ENCODE measurements around the gene TMEM132C. TPM values are rescaled to one million over a fixed set of nuclear protein-coding genes. Genes with fewer than 3 reads are reported as not detected.

Gene TMEM132C
- total and polyA plus RNA-seq, 2 donors (not counting 3 experiments of a cell fraction or from before 2014, with no cell fraction given): not detected

- Histone ChIP-seq H3K27me3 (ENCODE audit: control insufficient read depth in 2 of 2, insufficient read depth in 2 of 2, low read length in 2 of 2) (no peaks in the 10 kb centered on the region), H3K4me1 (ENCODE audit: control insufficient read depth, extremely low read depth, insufficient read depth, low read length) (no peaks in the 10 kb centered on the region), H3K27ac (ENCODE audit: insufficient read depth, low read depth, low read length) (no peak overlapping the region), H4K20me1 (replicated peaks; ENCODE audit: control insufficient read depth, extremely low read depth, insufficient read depth, low read length) (no peaks in the 10 kb centered on the region), H3K36me3 (ENCODE audit: control insufficient read depth in 2 of 2, extremely low read depth in 1 of 2, insufficient read depth in 2 of 2, low read length in 2 of 2) (no peaks in the 10 kb centered on the region), H3K9me3 (replicated peaks; ENCODE audit: control insufficient read depth, insufficient read depth, low read length) (peaks cover 3% of the 10 kb centered on the region), H3K79me2 (ENCODE audit: control insufficient read depth, insufficient read depth, low read length) (no peaks in the 10 kb centered on the region), H3K9ac (replicated peaks; ENCODE audit: extremely low read depth, insufficient read depth, low read length) (no peak overlapping the region), H3K9me1 (replicated peaks; ENCODE audit: control insufficient read depth, extremely low read depth, insufficient read depth, low read length) (no peaks in the 10 kb centered on the region), H3K4me3 (replicated peaks in 1 of 3; ENCODE audit: insufficient read depth in 1 of 3, low read depth in 1 of 3, low read length in 3 of 3) (no peak overlapping the region), H2AFZ (ENCODE audit: low read depth, low read length) (no peak overlapping the region), H3K4me2 (ENCODE audit: insufficient read depth, low read length) (no peak overlapping the region)
- ChIA-PET POLR2A (no interaction called here), CTCF (interaction anchor here (0.7 kb wide), 1 partner anchor 1539 kb away, joined by 3 read pairs; no protein-coding TSS in a partner anchor)
- intact Hi-C loops (cut with micrococcal nuclease) (no loop called here), dilution Hi-C loops (cut with MboI; ENCODE audit: extremely low pct_ligation_motif_present, low sequenced_read_pairs) (no loop called here)
- FAIRE-seq: no peak
- BruUV-seq (replicated peaks): no TSS peak
- TF ChIP-seq CTCF (IDR thresholded peaks at IDR 0.05; ENCODE audit: extremely low read depth in 1 of 2, insufficient read depth in 1 of 2, low read depth in 1 of 2, low read length in 2 of 2) (no peak), GATA2 (IDR thresholded peaks at IDR 0.05; ENCODE audit: insufficient read depth, insufficient read length, low read depth, low read length) (no peak), MAX (IDR thresholded peaks at IDR 0.05; ENCODE audit: insufficient read depth, insufficient read length) (no peak), POLR2AphosphoS5 (IDR thresholded peaks at IDR 0.05; ENCODE audit: insufficient read depth, low read depth, low read length) (no peak), EZH2 (IDR thresholded peaks at IDR 0.05; ENCODE audit: borderline replicate concordance, low read depth, low read length, severe bottlenecking) (no peak), POLR2A (IDR thresholded peaks at IDR 0.05; ENCODE audit: low read depth, low read length) (no peak), JUN (IDR thresholded peaks at IDR 0.05; ENCODE audit: borderline replicate concordance, insufficient read depth, insufficient read length, low read depth) (no peak), FOS (IDR thresholded peaks at IDR 0.05; ENCODE audit: borderline replicate concordance, insufficient read depth, low read length) (no peak), MYC (IDR thresholded peaks at IDR 0.05; ENCODE audit: low read depth, low read length) (no peak)
- no peak for DNase-seq (ENCODE audit: low read depth, low spot score)
Observed at GRCh38 chr12:128267651-128268378, 845 bp downstream of the TMEM132C start.

Measured in endothelial cell of umbilical vein (primary cell).